Embryonic facial prominence (tissue), 1 donor: ENCODE results near the gene CEP135.
"Not testable (repeated sequence)": the region's sequence is repeated elsewhere in the genome, so short reads cannot be mapped to it uniquely, and the experiment has no call there.

Experiments used
- DNase-seq: peaks from one replicate; pipeline ENCODE4 v3.0.0-alpha.2; 2016; ENCODE audit errors: extremely low spot score

The CEP135 gene

GRCh38 chr4:56026596-56026995 lies 77.9 kb downstream of the CEP135 start:
- no peak for DNase-seq

GRCh38 chr4:56028165-56028564 lies 79.4 kb downstream of the CEP135 start:
- no peak for DNase-seq

- DNase-seq, result no peak
Observed at GRCh38 chr4:56038487-56039162, 89.9 kb downstream of the CEP135 start.

GRCh38 chr4:56040842-56041241 lies 92.1 kb downstream of the CEP135 start:
- DNase-seq, result no peak

GRCh38 chr4:56042225-56042624 lies 93.5 kb downstream of the CEP135 start:
- no peak for DNase-seq

- DNase-seq, result no peak
Observed at GRCh38 chr4:56048383-56048701, 99.6 kb downstream of the CEP135 start.

GRCh38 chr4:56048702-56049431 lies 100.1 kb downstream of the CEP135 start:
- peak; percentile 74 for DNase-seq

GRCh38 chr4:56050625-56051024 lies 101.9 kb downstream of the CEP135 start:
- DNase-seq, result no peak

- no peak for DNase-seq
Observed at GRCh38 chr4:56051029-56051709, 102.4 kb downstream of the CEP135 start.

GRCh38 chr4:56051710-56052075 lies 102.9 kb downstream of the CEP135 start:
- DNase-seq, result no peak

- no peak for DNase-seq
Observed at GRCh38 chr4:56052481-56052880, 103.7 kb downstream of the CEP135 start.

GRCh38 chr4:56052966-56053365 lies 104.2 kb downstream of the CEP135 start:
- DNase-seq, result no peak

- no peak for DNase-seq
Observed at GRCh38 chr4:56055027-56055977, 106.6 kb downstream of the CEP135 start.

- no peak for DNase-seq
Observed at GRCh38 chr4:56055991-56056390, 107.2 kb downstream of the CEP135 start.

GRCh38 chr4:56058555-56058954 lies 109.8 kb downstream of the CEP135 start:
- no peak for DNase-seq

- DNase-seq, result no peak
Observed at GRCh38 chr4:56060036-56060435, 111.3 kb downstream of the CEP135 start.

- no peak for DNase-seq
Observed at GRCh38 chr4:56062106-56062505, 113.4 kb downstream of the CEP135 start.

GRCh38 chr4:56062526-56063145 lies 113.9 kb downstream of the CEP135 start:
- DNase-seq, result no peak

GRCh38 chr4:56066493-56066892 lies 117.7 kb downstream of the CEP135 start:
- DNase-seq, result no peak

GRCh38 chr4:56067826-56068225 lies 119.1 kb downstream of the CEP135 start:
- no peak for DNase-seq

- DNase-seq, result not testable (repeated sequence)
Observed at GRCh38 chr4:56072730-56073129, 124.0 kb downstream of the CEP135 start.
